HL-60/S4 treated with phorbol 12-myristate 13-acetate at 8.2 ng/mL for 4 days and 3 days (cell line): ENCODE measurements around the gene CHL1.

ENCODE experiments used
- in situ Hi-C: fragments of 300-500 bp; cut with MboI; formaldehyde crosslinking; loops from 2 replicates; pipeline ENCODE4 v1.15.0; 2022; ENCODE audit warnings: low sequenced_read_pairs

CHL1 gene, protein sequence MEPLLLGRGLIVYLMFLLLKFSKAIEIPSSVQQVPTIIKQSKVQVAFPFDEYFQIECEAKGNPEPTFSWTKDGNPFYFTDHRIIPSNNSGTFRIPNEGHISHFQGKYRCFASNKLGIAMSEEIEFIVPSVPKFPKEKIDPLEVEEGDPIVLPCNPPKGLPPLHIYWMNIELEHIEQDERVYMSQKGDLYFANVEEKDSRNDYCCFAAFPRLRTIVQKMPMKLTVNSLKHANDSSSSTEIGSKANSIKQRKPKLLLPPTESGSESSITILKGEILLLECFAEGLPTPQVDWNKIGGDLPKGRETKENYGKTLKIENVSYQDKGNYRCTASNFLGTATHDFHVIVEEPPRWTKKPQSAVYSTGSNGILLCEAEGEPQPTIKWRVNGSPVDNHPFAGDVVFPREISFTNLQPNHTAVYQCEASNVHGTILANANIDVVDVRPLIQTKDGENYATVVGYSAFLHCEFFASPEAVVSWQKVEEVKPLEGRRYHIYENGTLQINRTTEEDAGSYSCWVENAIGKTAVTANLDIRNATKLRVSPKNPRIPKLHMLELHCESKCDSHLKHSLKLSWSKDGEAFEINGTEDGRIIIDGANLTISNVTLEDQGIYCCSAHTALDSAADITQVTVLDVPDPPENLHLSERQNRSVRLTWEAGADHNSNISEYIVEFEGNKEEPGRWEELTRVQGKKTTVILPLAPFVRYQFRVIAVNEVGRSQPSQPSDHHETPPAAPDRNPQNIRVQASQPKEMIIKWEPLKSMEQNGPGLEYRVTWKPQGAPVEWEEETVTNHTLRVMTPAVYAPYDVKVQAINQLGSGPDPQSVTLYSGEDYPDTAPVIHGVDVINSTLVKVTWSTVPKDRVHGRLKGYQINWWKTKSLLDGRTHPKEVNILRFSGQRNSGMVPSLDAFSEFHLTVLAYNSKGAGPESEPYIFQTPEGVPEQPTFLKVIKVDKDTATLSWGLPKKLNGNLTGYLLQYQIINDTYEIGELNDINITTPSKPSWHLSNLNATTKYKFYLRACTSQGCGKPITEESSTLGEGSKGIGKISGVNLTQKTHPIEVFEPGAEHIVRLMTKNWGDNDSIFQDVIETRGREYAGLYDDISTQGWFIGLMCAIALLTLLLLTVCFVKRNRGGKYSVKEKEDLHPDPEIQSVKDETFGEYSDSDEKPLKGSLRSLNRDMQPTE (N-terminal part only)

DNA sequence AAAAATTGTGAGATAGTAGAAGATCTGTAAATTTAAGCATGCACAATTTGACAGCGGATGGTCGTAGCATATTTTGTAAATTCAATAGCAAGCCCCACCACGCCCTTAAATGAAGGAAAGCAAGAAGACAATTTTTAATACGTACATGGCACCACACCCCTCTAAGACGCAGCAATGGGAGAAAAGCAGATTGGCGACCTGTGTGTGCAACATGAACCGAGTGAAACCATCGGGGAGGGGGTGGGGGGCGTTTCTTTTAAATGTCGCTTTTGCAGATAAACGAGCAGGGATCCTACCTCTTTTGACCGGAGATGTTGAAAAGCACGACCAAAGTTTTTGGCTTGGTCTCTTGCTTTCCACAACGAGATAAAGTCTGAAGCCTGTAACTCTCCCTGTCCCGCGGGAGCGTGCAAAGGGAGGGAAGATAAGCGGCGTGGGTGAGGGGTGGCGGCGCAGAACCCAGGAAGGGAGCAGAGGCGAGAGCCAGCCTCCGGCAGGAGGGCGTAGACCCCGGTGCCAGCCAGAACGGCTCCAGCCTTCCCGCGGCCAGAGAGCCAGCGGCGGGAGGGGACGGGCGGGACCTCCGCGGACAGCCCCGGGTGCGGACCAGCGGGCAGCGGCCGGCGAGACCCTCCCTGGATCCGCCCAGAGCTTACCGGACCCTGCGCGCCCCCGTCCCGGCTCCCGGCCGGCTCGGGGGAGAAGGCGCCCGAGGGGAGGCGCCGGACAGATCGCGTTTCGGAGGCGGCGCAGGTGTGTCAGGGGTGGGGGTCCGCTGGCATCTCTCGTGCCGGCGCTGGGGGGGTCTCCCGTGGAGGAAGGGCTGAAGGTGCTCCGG is at the start of gene CHL1:
Gene CHL1, plus strand, starts transcription at position 453 of the 838 bp plus-strand sequence. CDS start 123,014 bp downstream, outside the sequence.
- in situ Hi-C loops: no loop called here

DNA sequence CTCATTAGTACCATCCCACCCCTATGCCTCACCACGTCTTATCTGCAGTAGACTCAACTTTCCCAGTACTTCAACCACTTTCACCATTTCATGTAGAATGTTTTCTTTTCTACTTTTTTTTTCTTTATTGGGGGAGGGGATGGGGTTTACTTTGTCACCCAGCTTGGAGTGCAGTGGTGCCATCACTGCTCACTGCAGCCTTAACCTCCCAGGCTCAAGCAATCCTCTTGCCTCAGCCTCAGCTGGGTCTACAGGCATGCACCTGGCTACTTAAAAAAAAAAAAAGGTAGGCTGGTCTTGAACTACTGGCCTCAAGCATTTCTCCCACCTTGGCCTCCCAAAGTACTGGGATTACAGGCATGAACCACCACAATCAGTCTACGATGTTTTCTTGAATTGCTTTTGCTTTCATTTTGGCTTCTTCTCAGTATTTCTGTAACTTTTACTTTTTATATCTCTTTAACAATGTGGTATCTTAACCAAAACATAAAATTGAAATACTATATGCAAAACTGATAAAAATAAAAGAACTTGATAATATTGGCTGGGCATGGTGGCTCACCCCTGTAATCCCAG is 44.9 kb upstream of the CHL1 start:
- in situ Hi-C loops: no loop called here

DNA sequence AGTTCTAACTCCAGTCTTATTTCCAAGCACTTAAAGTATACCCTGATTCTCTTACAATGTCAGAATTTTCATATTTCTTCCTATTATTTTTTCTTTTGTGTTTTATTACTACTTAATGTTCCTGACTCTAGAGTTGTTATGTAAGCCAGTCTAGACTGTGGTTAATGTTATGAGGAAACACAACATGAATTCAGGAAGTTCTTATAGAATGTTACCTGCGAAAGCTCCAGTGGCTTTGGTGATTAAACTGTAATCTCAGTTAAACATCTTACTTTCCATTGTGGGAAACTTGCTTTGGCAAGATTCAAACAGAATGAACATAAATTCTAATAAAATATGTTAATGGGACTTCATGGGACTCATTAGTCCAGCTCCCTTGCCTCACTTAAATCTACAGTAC is 36.6 kb upstream of the CHL1 start:
- in situ Hi-C loops: no loop called here

DNA sequence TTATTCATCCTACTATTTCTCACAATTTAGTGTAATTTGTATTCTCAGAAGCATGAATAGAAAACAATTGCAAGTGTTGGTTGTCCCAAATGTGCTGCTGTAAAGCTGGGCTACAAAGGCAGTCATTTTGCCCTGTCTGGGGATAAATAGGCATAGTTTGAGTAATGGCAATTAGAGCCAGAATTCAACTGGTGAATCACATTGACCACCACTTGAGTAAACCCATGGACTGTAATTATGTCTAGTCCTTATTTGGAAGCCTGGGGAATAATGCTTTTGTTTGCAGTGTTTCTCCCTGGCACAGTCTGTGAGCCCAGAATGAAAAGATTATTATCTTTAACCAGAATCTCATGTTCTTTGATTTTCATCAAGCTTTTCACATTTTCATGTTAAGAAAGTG is 30.5 kb upstream of the CHL1 start:
- in situ Hi-C loops: no loop called here

DNA sequence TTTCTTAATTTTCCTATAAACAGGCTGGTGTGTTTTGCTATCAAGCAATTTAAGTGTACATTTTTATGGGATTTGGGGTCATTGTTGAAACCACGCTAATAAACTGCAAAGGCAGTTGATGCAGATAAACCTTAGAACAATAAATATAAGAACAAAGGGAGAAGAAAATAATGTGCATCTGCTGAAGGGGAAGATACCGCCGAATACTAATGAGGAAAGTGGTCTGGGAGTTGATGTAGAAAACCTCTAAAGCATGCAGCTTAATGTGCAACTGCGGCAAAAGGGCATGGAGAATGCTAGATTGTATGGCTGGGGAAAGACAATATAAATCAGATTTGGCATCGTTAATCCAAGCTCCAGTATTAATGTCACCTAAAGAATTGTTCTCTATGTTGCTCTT is 29.8 kb upstream of the CHL1 start:
- in situ Hi-C loops: no loop called here

DNA sequence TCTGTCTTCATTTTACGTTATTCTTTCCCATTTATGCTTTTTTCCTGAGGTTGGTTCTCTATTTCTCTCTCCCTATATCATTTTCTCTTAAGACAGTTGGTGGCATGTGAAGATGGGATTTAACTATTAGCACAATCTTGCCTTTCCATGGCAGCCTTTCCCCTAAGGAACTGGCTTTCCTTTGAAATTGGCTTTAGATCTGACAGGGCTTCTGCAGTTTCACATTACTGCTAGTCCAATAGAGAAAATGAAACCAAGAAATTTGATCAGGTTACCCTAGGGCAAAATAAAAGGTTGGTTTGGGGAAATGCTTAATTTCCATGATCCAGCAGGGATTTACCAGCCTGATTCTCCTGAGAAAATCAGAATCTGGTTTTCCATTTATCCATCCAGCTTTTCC is 22.7 kb upstream of the CHL1 start:
- in situ Hi-C loops: no loop called here

DNA sequence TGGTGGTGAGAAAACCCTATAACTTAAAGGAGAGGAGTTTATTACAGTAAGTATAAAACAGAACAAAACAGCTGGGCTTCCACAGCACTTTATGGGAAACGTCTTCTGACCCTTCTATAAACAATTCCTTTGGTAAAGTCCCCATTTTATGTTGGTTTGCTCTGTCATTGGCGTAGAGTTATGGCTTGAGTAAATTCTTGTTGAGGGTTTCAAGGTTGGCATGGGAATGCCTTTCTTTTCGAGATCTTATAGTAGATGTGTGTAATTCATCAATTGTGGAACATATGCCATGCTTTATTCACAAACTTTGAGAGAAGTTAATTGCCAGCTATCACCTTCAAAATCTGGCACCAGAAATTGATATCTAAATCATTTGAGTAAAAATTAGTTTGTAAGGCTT is 11.6 kb upstream of the CHL1 start:
- in situ Hi-C loops: no loop called here

DNA sequence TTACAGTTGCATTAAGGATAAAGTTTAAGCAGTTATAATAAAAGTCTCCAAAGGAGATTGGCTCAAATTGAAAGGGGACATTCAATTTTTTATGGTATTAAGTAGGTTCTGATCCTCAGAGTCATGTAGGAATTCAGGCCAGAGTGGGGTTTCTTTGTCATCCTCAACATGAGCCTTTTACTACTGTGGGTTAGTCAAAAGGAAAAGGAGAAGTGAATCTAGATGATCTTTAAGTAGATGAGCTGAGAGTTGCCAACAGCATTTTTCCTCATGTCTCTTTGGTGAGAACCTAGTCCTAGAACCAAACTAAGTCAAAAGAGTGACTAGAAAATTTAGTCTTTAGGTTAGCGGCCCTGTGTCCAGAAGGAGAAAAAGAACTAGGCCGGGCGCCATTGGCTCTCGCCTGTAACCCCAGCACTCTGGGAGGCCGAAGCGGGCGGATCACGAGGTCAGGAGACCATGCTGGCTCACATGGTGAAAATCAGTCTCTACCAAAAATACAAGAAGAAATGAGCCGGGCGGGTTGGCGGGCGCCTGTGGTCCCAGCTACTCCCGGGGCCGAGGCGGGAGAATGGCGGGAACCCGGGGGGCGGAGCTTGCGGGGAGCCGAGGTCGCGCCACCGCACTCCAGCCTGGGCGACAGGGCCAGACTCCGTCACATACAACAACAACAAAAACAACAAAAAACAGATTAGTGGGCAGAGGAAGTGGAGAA is 4.2 kb upstream of the CHL1 start:
- in situ Hi-C loops: no loop called here

DNA sequence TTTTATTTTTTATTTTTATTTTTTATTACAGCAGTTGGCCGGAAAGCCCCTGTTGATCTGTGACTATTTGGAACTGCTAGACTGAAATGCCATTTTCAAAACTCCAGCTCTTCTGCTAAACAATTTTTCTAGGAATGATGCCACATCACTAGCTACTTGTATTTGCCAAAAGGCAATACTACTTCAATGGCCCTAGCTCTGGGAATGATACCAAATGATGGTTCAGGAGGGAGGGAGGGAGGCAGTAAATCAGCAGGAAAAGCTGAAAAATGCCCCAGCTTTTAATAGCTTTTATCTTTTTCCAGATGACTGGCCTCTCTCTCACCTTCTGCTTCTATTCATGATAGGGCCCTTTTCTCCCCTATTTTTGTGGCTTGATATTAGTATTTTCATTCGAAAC is 2.6 kb upstream of the CHL1 start:
- in situ Hi-C loops: no loop called here

DNA sequence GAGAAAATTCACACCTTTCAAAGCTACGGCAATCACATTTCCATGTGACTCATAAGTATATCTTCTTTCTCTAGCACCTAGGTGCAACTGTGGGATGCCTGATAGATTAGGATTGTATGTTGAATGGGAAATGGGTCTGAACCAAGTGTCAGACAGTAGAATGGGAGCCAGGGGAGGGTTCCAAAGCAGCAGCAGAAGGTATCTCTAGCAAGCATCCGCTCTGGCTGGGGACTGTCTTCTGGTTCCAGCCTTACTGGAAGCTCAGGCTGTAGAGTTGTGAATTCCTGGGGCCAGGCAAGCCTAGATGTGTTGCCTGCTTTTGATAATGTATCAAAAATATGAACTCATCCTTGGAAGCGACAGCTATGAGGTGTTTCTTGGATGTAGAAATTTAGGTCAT is 2.1 kb upstream of the CHL1 start:
- in situ Hi-C loops: no loop called here

DNA sequence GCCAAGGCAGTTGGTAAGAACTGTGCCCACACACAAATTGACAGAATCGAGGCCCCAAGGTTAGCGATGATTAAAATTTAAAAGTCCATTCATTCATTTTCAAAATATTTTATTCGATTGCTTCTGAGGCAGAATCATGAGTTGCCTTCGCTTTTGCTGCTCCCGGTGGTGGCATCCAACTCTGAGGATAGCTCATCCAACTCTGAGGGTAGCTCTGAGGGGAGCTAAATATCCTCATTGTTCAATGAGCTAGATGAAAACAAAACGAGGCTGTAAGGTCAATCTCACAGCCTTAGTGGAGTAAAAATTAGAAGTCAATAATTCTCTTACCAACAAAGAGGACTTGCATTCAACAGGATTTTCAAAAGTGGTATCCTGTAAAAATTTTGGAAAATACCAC is 897 bp upstream of the CHL1 start:
- in situ Hi-C loops: no loop called here

DNA sequence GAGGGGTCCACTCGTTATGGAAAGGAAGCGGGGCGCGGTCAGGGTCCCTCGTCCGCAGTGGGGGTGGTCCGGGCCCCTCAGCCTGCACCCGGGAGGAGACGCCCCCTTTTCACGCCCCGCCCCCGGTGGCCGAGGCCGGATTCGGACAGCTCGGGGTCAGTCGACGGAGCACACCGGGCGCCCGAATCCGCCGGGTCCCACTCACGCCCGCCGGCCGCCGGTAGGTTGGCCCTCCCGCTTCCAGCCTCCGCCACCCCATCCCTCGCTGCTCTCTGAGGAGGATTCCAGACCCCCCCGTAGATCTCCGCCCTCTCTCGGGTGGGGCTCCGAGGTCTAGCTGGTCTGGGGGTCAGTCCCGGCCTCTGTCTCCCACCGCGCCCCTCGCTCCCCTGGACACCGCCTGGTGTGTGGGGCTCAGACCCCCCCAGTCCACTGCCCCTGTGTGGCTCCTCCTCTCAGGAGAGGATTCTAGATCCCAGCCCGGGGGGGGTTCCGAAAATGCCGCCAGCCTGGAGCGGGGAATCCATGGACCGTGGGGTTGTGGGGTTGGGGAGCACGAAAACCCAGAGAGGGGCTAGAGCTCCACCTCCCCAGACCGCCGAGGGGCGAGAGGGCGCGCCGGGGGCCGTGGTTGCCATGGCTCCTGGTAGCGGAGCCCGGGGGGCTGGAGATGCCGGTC is 725 bp downstream of the CHL1 start:
- in situ Hi-C loops: no loop called here

DNA sequence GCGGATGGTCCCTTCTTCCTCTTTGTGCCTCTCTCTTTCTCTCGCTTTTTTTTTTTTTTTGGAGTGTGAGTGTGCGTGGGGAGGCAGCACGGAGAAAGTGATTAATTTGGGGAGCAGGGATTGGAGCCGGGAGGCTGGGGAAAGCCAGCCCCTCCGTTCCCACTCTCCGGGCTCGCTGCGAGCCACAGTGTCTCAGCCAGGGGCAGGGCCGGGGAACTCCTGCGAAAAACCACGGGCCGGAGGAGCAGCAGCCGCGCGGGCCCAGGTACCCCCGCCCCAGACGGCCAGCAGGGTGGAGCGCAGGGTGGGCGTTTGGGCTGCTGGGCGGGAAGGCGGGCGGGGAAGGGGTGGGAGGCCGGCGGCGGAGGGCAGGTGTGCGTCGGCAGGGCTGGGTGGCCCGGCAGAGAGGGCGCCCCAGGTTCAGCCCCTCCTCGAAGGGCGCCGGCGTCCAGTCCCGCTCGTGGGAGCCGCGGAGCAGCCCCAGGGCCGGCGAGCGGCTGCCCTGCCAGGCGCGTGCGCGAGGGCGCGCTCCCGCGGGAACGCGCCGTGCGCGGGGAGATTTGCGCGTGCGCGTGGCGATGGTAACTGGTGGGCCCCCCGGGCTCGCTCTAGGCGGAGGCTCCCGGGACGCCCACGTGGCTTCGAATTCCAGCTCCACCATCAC is 1.4 kb downstream of the CHL1 start:
- in situ Hi-C loops: no loop called here

DNA sequence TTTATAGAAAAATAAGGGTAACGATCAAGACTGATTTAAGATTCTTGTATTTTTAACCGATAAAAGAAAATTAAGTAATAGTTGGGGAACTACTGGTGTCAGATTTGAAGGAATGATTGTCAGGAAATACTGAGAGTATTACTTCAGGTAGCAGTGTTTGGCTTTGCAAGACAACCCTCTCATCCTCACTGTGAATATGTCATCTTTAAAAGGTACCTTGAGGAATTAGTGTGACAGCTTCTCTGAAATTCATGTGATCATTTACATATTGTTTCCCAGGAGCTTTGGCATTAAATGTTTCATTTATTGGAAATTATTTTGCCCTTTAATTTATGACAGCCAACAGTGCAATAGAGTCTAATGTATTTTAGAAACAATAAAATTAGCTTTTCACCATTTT is 3.3 kb downstream of the CHL1 start:
- in situ Hi-C loops: no loop called here

DNA sequence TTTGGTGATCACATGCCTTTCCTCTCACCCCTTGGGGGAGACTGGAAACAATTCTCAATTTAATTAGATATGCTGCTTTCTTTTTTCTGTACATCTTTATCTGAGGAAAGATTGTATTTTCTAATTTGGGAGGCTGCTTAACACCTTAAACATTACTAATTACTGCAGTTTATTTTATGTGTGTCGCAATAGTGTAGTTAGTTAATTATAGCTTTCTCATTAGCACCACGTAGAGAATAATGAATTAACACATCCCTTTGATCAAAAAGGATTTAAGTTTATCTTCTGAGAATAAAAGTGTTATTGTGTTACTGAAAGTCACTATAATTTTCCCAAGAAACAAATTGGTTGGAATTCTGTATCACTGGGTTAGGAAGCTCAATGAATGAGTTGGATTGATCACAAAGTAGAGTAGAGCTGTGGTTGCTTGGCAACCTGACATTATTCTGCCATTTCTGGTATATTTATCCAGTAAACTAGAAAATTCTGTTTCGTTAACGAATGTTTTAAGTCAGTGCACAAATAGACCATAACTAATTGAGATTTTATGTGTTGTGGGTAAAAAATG is 4.3 kb downstream of the CHL1 start:
- in situ Hi-C loops: no loop called here

DNA sequence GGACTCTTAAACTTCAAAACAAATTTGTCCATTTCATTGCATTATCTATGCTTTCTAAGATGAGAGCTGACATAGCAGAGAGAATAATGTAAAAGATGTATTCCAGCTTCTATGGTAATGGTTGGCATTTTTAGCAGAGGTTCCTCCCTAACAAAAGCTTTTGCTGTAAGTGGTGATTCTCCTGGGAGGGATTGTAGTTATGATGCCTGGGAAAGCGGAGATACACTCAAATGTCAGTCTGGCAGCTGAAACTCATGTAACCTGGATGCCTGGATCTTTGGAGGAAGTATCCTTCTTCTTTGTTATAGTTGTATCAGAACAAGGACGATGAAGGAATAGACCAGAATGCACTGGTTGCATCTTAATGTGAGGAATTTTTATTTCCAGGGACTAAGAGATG is 7.5 kb downstream of the CHL1 start:
- in situ Hi-C loops: no loop called here

DNA sequence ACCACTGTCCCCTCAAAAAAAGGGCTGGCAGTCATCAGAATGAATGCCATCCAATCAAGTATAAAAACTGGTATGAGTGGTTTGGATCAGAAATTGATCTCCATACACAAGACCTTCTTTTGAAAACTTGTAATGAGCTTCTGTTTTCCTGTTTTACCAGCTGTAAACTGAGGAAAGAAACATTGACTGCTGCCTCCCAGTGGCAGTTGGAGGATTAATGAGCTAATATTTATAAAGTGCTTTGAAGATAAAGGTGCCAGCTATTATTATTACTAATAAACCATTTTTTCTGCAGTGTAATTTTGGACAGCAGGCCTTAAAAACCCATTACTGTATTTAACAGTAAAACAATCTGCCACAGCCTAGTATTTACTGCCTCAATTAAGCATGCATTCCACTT is 11.4 kb downstream of the CHL1 start:
- in situ Hi-C loops: no loop called here

DNA sequence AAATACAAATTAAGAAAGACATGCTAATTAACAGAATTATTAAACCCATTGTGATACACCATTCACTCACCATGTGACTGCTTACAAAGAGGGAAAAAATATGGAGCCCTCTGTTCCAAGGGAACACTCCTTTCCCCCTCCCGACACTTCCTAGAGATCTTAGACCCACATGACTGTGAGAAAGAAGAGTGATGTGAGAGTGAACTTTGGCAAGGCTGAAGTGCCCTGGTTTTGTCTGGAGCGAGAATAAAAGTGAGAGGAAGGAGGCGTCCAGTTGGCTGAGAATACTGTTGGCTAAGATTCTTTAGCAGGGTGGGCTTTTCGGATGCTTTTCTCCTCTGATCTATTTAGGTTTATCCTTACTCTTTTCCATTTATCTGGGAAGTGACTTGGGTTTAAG is 14.1 kb downstream of the CHL1 start:
- in situ Hi-C loops: no loop called here
